Cortex of kidney (tissue), 1 donor: Measurements from ENCODE around the gene ZMAT5.

Experiments used
- DNase-seq: peaks from one replicate; lab custom pipeline; 2025; lab: John Stamatoyannopoulos, UW

ZMAT5 gene

GRCh38 chr22:29766632-29767170, at the start of gene ZMAT5:
Gene ZMAT5 (minus strand): TSS chr22:29767007. CDS start chr22:29748544, 18,463 bp downstream.
- peak; percentile 69 for DNase-seq

- DNase-seq = no peak
Observed at GRCh38 chr22:29816539-29816938, 49.7 kb upstream of the ZMAT5 start.

DNA sequence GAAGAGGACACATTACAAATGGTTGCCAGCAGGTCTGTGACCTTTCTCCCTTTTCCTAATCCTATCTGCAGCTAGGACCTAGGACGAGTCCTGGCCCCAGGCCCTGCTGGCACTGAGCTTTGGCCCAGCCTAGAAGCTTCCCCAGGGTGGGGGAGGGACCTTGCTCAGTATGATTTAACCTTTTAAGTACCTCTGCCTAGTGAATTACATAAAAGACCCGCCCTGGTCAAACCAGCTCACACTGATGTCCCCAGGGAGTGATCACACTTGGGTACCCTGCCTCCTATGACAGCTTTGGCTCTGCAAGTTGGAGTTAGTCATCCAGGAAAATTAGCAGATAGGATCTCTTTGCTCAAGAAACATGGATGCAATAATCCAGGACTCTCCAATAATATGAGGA, 49.3 kb upstream of the ZMAT5 start:
- DNase-seq = no peak

- DNase-seq = no peak
Observed at GRCh38 chr22:29815580-29815979, 48.8 kb upstream of the ZMAT5 start.

DNA sequence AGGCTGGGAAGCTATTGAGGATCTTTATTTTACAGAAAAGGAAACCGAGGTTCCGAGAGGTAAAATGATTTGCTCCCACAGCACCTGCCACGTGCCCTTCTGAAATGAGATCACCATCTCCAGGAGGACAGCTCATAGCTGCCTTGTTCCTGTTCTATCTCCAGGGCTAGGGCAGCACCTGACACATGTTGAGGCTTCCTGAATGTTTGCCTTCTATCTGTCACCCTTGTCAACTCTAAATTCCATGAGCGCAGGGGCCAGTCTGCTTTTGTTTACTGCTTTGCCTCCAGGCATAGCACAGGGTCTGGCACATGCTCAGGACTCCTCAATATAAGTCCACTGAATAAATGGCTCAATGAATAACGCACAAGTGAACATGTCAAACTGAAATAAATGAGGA, 47.2 kb upstream of the ZMAT5 start:
- DNase-seq = no peak

- DNase-seq = no peak
Observed at GRCh38 chr22:29813563-29813962, 46.8 kb upstream of the ZMAT5 start.

GRCh38 chr22:29813126-29813525, 46.3 kb upstream of the ZMAT5 start:
- DNase-seq = no peak

- DNase-seq = no peak
Observed at GRCh38 chr22:29811377-29811776, 44.6 kb upstream of the ZMAT5 start.

GRCh38 chr22:29810216-29810615, 43.4 kb upstream of the ZMAT5 start:
- no peak for DNase-seq

- DNase-seq = no peak
Observed at GRCh38 chr22:29806196-29806595, 39.4 kb upstream of the ZMAT5 start.

- DNase-seq = no peak
Observed at GRCh38 chr22:29804985-29805384, 38.2 kb upstream of the ZMAT5 start.

GRCh38 chr22:29803190-29803589, 36.4 kb upstream of the ZMAT5 start:
- no peak for DNase-seq

GRCh38 chr22:29801796-29802195, 35.0 kb upstream of the ZMAT5 start:
- no peak for DNase-seq

- DNase-seq = no peak
Observed at GRCh38 chr22:29801153-29801552, 34.3 kb upstream of the ZMAT5 start.

DNA sequence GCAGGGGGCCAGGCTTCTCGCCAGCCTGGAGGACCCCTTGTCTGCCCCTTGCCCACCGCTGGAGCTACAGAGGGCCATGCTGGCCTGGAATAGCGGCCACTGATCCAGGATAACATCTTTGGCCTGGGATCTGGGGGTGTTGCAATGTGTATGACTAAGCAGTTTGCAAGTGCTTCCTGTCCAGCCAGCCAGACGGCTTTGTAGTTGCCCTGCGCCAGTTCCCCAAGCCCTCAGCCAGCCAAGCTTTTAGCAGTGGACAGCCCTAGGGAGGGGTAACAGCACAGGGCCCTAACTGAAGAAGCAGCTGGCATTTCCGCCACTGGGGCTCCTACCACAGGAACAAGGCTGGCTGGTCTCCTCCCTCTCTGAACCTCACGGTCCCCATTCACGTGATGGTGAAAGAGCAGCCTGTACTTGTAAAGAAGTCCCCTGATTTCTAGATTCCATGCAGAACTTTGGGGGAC, 32.4 kb upstream of the ZMAT5 start:
- no peak for DNase-seq

- DNase-seq = no peak
Observed at GRCh38 chr22:29798801-29799200, 32.0 kb upstream of the ZMAT5 start.

DNA sequence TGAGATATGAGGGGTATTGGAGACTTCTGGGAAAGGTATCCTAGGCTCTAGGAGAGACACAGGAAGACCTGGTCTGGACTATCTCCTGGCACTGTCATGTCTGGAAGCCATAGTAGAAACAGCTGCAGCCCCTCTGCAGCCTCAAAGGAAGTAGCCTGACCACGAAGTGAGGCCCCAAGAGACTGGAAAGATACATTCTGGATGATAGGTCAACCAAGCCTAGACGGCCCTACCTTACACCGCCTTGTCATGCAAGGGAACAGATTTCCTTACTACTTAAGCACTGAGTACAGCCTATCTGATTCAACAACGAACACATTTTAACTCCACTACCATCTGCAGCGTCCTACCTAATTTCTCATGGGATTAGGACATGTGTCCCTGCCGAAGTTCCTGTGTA, 31.5 kb upstream of the ZMAT5 start:
- DNase-seq = no peak

- no peak for DNase-seq
Observed at GRCh38 chr22:29797351-29797750, 30.5 kb upstream of the ZMAT5 start.

DNA sequence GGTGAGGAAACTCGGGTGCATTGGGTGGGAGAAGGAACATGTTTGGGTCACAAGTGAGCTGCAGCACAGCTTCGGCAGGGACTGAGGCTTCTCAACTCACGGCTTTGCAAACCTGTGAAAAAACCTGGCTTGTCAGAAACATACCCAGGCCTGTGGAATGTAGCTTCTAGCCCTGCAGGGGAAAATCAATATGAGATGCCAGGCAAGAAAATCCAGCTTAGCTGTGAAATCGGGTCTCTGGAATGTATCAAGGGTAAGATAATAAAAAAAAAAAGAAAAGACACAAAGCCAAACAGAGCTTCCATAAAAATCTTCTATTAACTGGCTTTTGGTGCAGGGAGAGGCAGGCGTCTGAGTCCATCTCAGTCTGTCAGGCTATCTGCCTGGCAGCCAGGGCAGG, 28.9 kb upstream of the ZMAT5 start:
- DNase-seq = no peak

DNA sequence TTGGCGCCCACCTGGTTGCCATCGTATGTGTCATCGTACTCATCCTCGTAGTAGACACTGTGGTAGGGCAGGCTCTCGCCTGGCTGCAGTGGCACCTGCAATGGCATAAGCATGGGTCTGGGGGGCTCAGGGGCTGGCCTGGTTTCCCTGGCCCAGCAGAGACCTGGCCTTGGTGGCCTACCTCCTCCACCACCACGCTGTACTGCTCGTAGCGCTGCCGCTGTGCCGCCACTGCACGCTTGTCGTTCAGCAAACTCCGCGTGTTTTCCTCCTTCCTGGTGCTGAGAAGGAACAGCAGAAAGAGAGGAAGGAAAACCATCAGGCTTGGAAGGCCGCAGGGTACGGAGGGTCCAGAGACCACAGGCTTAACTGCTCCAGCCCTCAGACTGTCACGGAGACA, 26.6 kb upstream of the ZMAT5 start:
- DNase-seq = no peak

DNA sequence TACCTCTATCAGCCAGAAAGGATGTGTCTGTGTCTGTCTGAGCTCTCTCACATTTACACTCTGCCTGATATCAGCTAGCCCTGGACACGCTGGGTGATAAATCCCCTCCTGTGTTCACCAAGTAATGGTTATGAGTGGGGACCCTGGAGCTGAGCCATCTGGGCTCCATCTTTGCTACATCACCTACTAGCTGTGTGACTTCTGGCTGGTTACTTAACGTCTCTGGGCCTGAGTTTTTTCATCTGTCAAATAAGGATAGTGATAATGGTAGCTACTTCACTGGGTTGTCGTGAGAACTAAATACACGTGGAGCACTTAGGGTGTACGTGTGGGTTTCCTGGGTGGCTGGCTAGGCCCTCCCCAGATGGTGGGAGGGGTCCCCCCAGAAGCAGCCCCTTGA, 23.3 kb upstream of the ZMAT5 start:
- no peak for DNase-seq

- no peak for DNase-seq
Observed at GRCh38 chr22:29788339-29789279, 21.8 kb upstream of the ZMAT5 start.

DNA sequence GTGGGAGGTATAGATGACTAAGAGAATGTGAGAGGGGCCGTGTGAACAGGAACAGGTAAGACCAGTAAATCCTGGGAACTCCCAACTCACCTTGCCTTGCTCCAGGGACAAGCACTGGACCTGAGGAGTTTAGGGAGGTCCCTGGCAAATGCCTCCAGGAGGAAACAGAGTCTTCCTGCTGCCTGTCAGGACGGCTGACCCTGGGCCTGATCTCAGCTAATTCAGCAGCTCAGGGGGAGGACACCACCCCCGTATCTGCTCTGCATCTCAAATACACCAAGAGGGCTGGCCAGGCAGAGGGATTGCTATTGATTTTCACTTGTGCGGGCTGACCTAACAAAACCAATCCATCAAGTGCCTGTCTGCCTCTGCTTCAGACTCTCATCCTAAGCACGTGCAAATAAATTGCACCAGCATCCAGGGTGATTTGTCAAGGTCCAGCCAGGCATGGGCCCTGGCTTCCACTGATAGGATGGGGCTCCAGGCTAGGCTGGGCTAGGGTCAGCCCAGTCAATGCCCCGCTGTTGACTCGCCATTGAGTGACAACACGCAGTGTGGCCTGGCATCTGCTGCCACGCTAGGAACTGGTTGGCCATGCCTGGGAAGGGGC, 20.7 kb upstream of the ZMAT5 start:
- DNase-seq = no peak
